LNCaP clone FGC (cell line): Measurements from ENCODE around the gene SPATA22.

Experiments
- DNase-seq: peaks from one replicate; pipeline ENCODE4 v3.0.0-alpha.2; 2011; ENCODE audit warnings: low read depth
- H3K4me3 ChIP-seq: 2 replicates; pipeline ENCODE4 v1.5.1; 2011; ENCODE audit warnings: mild to moderate bottlenecking, low read depth, low read length, control low read depth
- TF ChIP-seq, protein P1 (sequence below): IDR thresholded peaks from 2 replicates; pipeline ENCODE4 v1.5.1; 2012; ENCODE audit warnings: mild to moderate bottlenecking; ENCODE audit not compliant: control insufficient read depth, insufficient read depth; ENCODE audit errors: extremely low read depth

SPATA22 gene

DNA sequence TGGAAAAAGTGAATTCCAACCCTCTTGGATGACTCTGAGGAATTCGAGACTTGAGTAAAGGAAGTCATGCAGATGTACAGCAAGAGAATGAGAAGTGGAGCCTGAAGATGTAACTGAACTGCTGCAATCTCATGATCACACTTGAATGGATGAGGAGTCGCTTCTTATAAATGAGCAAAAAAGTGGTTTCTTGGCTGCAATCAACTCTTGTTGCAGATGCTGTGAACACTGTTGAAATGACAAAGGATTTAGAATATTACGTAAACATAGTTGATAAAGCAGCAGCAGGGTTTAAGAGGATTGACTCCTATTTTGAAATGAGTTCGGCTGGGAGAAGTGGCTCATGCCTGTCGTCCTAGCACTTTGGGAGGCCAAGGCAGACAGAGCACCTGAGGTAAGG is 29.7 kb upstream of the SPATA22 start:
- TF ChIP-seq, protein P1, sequence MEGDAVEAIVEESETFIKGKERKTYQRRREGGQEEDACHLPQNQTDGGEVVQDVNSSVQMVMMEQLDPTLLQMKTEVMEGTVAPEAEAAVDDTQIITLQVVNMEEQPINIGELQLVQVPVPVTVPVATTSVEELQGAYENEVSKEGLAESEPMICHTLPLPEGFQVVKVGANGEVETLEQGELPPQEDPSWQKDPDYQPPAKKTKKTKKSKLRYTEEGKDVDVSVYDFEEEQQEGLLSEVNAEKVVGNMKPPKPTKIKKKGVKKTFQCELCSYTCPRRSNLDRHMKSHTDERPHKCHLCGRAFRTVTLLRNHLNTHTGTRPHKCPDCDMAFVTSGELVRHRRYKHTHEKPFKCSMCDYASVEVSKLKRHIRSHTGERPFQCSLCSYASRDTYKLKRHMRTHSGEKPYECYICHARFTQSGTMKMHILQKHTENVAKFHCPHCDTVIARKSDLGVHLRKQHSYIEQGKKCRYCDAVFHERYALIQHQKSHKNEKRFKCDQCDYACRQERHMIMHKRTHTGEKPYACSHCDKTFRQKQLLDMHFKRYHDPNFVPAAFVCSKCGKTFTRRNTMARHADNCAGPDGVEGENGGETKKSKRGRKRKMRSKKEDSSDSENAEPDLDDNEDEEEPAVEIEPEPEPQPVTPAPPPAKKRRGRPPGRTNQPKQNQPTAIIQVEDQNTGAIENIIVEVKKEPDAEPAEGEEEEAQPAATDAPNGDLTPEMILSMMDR: no peak
- no peak for DNase-seq
- no peak overlapping the region for H3K4me3 ChIP-seq

DNA sequence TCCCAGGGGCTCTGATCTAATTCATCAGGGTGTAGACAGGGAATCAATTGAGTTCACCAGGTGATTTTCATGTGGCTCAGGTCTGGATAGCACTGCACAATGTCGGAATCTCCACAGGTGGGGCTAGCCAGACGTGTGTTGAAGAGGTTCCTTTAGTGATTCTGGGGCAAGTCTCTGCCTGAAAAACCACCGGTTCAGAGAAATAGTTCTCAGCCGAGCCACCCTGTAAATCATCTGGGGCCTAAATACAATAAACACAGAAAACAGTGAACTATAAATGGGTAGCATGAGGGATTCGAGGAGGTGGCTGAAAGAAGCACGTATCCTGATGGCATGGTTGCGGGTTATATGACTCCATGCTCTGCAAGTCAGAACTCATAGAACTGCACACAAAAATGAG is 25.5 kb upstream of the SPATA22 start:
- TF ChIP-seq, protein P1: no peak
- no peak for DNase-seq
- H3K4me3 ChIP-seq: no peak overlapping the region

DNA sequence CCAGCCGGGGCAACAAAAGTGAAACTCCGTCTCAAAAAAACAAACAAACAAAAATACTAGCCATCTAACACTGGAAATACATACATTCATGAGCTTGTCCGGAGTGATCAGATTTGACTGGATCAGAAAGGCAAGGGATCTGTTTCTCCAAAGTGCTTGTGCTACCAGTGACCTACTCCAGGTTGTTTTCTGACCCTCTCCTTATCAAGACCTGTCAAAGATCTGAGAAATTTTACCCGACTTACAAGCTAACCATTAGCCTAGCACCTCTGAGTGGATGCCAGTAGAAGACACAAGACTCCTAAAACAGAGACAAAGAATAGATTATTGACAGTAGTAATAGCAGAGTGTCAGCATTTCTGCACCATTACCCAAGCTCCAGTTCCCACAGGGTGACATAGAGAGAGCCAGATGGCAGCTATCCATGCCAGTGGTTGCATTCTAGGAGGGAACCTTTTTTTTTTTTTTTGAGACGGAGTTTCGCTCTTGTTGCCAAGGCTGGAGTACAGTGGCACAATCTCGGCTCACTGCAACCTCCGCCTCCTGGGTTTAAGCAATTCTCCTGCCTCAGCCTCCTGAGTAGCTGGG is 14.0 kb upstream of the SPATA22 start:
- DNase-seq: no peak
- H3K4me3 ChIP-seq: no peak overlapping the region
- TF ChIP-seq, protein P1: no peak

DNA sequence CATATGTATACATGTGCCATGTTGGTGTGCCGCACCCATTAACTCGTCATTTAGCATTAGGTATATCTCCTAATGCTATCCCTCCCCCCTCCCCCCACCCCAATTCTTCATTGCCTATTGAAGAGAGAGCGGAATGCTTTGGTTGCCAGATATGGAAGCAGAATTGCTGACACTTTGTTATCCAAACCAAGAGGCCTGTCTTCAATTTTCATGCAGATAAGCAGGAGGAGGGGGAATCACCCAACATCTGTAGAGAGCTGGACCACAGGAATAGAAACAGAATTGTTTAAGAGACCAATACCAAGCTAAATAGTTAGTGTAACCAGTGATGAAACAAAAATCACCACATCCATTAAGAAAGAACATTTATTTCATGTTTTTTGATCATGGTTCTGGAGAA is 11.2 kb upstream of the SPATA22 start:
- H3K4me3 ChIP-seq: no peak overlapping the region
- TF ChIP-seq, protein P1: no peak
- DNase-seq: no peak

- TF ChIP-seq, protein P1: no peak
- no peak for DNase-seq
- no peak overlapping the region for H3K4me3 ChIP-seq
These were observed 8.4 kb upstream of the SPATA22 start for GRCh38 chr17:3479988-3480387.

DNA sequence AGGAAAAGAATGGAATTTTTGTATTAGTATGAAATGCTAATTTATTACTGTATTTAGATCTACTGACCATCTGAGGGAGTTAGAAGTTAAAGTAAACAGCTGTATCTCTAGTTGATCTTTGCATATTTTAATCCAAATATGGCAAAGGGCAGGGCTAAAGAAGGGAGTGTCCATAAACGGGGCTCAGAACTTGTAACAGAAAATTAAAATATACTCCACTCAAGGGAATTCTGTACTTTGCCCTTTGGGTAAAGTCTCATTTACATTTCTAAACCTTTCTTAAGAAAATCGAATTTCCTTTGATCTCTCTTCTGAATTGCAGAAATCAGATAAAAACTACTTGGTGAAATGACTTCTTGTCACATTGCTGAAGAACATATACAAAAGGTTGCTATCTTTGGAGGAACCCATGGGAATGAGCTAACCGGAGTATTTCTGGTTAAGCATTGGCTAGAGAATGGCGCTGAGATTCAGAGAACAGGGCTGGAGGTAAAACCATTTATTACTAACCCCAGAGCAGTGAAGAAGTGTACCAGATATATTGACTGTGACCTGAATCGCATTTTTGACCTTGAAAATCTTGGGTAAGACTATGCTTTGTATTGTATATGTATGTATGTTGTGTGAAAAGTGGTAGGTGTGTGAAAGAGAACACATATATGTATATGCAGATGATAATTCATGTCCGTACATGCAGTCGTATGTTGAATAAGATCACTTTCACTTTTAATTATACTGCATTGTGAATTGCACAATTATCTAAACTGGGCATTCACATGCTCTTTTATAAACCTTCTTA is 4.4 kb upstream of the SPATA22 start, which contains the start of gene ASPA:
ASPA (plus strand) TSS at position 186 of the 799 bp plus-strand sequence; CDS start at position 349, 163 bp downstream.
- H3K4me3 ChIP-seq: no peak within 1 kb of the TSS
- TF ChIP-seq, protein P1: no peak
- DNase-seq: no peak

- DNase-seq: no peak
- TF ChIP-seq, protein P1: no peak
These were observed 3.6 kb upstream of the SPATA22 start for GRCh38 chr17:3475251-3475685.

More at GRCh38 chr17:3475251-3475685, 3.6 kb upstream of the SPATA22 start:
- H3K4me3 ChIP-seq: no peak overlapping the region
